PFSK-1 (cell line): ENCODE results near the gene RABEP2.

Source experiments
- FOXP2 ChIP-seq: optimal IDR thresholded peaks from 2 replicates; pipeline ENCODE3; 2011; ENCODE audit warnings: borderline replicate concordance, control low read depth, inconsistent platforms; ENCODE audit not compliant: insufficient read depth; ENCODE audit errors: extremely low read length, extremely low read depth
- POLR2AphosphoS5 ChIP-seq: IDR thresholded peaks from 2 replicates; pipeline ENCODE4 v1.6.1; 2012; ENCODE audit warnings: low read depth, mild to moderate bottlenecking, control low read depth, low read length, moderate library complexity
- REST ChIP-seq, 2 experiments: IDR thresholded peaks; 2 replicates each; pipeline versions ENCODE4 v1.6.1 to v1.8.0; 2011 to 2012; ENCODE audit warnings: low read depth in 2 of 2, low read length in 2 of 2, control low read depth in 1 of 2, inconsistent platforms in 1 of 2, mild to moderate bottlenecking in 1 of 2, moderate library complexity in 1 of 2; ENCODE audit not compliant: insufficient read depth in 1 of 2
- SIN3A ChIP-seq: IDR thresholded peaks from 2 replicates; pipeline ENCODE4 v1.6.1; 2012; ENCODE audit warnings: mild to moderate bottlenecking, low read length, moderate library complexity, borderline replicate concordance; ENCODE audit not compliant: insufficient read depth
- TAF1 ChIP-seq: IDR thresholded peaks from 2 replicates; pipeline ENCODE4 v1.6.1; 2012; ENCODE audit warnings: low read length, control low read depth, borderline replicate concordance; ENCODE audit not compliant: insufficient read depth

The RABEP2 gene

DNA sequence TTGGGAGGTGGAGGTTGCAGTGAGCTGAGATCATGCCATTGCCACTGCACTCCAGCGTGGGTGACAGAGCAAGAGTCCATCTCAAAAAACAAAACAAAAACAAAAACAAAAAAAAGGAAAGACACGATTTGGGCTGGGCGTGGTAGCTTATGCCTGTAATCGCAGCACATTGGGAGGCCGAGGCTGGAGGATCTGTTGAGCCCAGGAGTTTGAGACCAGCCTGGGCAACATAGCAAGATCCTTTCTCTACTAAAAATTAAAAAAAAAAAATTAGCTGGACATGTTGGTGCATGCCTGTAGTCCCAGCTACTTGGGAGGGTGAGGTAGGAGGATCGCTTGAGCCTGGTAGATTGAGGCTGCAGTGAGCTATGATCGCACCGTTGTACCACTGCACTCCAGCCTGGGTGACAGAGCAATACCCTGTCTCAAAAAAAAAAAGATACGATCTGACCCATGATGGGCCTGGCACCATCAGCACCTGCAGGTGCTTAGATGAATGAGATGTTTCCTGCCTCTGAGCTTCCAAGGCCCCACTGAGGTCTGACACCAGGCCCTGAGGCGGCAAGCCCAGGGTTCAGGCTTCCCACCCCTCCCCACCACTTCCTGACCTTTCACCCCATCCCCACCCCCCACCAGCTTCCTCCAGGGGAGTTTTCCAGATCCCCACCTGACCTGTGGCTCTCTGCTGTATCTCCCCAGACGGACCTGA, 25.0 kb downstream of the RABEP2 start:
- TF ChIP-seq TAF1 (no peak), REST (IDR thresholded peaks at IDR 0.05; ENCODE audit: insufficient read depth in 1 of 2, low read depth in 2 of 2, low read length in 2 of 2) (no peak), SIN3A (no peak), POLR2AphosphoS5 (no peak), FOXP2 (no peak)

DNA sequence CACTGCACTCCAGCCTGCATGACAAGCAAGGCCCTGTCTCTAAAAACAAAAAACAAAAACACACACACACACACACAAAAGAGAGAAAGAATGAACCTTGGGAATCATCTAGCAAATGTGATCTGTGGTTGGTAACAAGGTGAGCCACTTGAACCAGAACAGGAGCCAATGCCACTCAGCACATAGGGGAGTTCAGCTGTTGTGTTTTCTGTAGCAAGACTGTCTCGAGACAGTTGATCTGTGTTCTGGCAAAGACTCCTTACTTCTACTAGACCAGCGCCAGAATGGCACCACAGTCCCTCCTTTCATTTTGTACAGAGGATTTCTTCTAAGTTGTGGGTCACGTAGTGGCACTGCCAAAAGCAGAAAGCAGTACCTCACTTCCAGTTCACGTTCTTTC, 26.1 kb downstream of the RABEP2 start:
- TF ChIP-seq REST (IDR thresholded peaks at IDR 0.05; ENCODE audit: insufficient read depth in 1 of 2, low read depth in 2 of 2, low read length in 2 of 2) (no peak), POLR2AphosphoS5 (no peak), SIN3A (no peak), TAF1 (no peak), FOXP2 (no peak)

- no peak for TF ChIP-seq TAF1
- TF ChIP-seq POLR2AphosphoS5: no peak
- no peak for TF ChIP-seq REST (IDR thresholded peaks at IDR 0.05; ENCODE audit: insufficient read depth in 1 of 2, low read depth in 2 of 2, low read length in 2 of 2)
- TF ChIP-seq FOXP2: no peak
- no peak for TF ChIP-seq SIN3A
Observed at GRCh38 chr16:28898266-28898665, 26.8 kb downstream of the RABEP2 start.

- no peak for TF ChIP-seq REST (IDR thresholded peaks at IDR 0.05; ENCODE audit: insufficient read depth in 1 of 2, low read depth in 2 of 2, low read length in 2 of 2)
Observed at GRCh38 chr16:28897826-28898225, 27.2 kb downstream of the RABEP2 start.

DNA sequence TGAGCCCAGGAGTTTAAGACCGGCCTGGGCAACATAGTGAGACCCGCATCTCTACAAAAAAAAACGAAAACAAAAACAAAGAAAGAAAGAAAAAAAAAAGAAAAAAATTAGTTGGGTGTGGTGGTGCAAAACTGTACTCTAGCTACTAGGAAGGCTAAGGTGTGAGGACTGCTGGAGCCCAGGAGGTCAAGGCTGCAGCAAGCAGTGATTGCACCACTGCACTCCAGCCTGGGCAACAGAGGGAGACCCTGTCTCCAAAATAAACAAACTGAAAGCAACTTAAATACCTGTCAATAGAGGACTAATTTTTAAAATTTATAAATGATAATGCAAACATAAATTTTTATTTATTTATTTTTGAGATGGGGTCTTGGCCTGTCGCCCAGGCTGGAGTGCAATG, 29.4 kb downstream of the RABEP2 start:
- no peak for TF ChIP-seq POLR2AphosphoS5
- no peak for TF ChIP-seq FOXP2
- TF ChIP-seq SIN3A: no peak
- TF ChIP-seq TAF1: no peak
- no peak for TF ChIP-seq REST (IDR thresholded peaks at IDR 0.05; ENCODE audit: insufficient read depth in 1 of 2, low read depth in 2 of 2, low read length in 2 of 2)
